ENCODE measurements around the gene CLDN6. TPM values are rescaled to one million over a fixed set of nuclear protein-coding genes. Genes with fewer than 3 reads are reported as not detected.
A peak's percentile ranks its signal among the peaks of the same experiment; 100 is the strongest.

CLDN6 gene
- total and polyA plus RNA-seq, 9 of the 15 experiments (the other 6 are each of a cell fraction or from before 2014, with no cell fraction given): 0.22 to 0.75 (median 0.38) TPM; not detected in 3

- TF ChIP-seq DPF2 (IDR thresholded peaks at IDR 0.05) (peak; percentile 80), BRD4 (IDR thresholded peaks at IDR 0.05) (no peak; the same call in 1 of the 2 replicates), XRCC4 (IDR thresholded peaks at IDR 0.05; ENCODE audit: extremely low read depth, insufficient read depth, insufficient read length) (no peak), PCBP2 (IDR thresholded peaks at IDR 0.05; ENCODE audit: low read depth, low read length, poor library complexity, severe bottlenecking) (no peak), MYC (IDR thresholded peaks at IDR 0.05; ENCODE audit: low read depth, low read length) (peak; percentile 64), MYC (CRISPR knock-in tag; IDR thresholded peaks at IDR 0.05; ENCODE audit: borderline replicate concordance, low read depth) (no peak), ETV1 (tag; conservative IDR thresholded peaks at IDR 0.05; ENCODE audit: low read depth) (peak; percentile 69), ETV5 (CRISPR knock-in tag; IDR thresholded peaks at IDR 0.05; ENCODE audit: low read depth) (no peak), JUN (IDR thresholded peaks at IDR 0.05; ENCODE audit: borderline replicate concordance, low read depth, low read length) (no peak), JUN (CRISPR knock-in tag; IDR thresholded peaks at IDR 0.05; ENCODE audit: borderline replicate concordance) (no peak), POLR2G (IDR thresholded peaks at IDR 0.05; ENCODE audit: low read depth, low read length) (peak; percentile 25; the same call in 1 of the 2 replicates), DLX4 (CRISPR knock-in tag; IDR thresholded peaks at IDR 0.05) (no peak), CBFA2T3 (IDR thresholded peaks at IDR 0.05) (no peak; the same call in 1 of the 2 replicates), RBBP5 (IDR thresholded peaks at IDR 0.05; ENCODE audit: borderline replicate concordance, insufficient read depth, low read length, poor library complexity, severe bottlenecking) (no peak), ZC3H8 (IDR thresholded peaks at IDR 0.05) (no peak), STAT5A (IDR thresholded peaks at IDR 0.05; ENCODE audit: borderline replicate concordance, low read length) (no peak), ZNF507 (tag; conservative IDR thresholded peaks at IDR 0.05) (no peak), CBX5 (IDR thresholded peaks at IDR 0.05; ENCODE audit: borderline replicate concordance, low read depth) (no peak), NBN (IDR thresholded peaks at IDR 0.05; ENCODE audit: low read depth) (no peak), FOS (IDR thresholded peaks at IDR 0.05; ENCODE audit: extremely low read depth, insufficient read length) (no peak), HIVEP1 (CRISPR knock-in tag; IDR thresholded peaks at IDR 0.05) (no peak), CCAR2 (IDR thresholded peaks at IDR 0.05; ENCODE audit: low read depth, low read length) (no peak)
These were observed 9.9 kb downstream of the CLDN6 start (continued) for GRCh38 chr16:3007957-3008689.

Measured in K562 (cell line).